HepG2 (cell line): ENCODE results near the gene NRSN2. TPM values are rescaled to one million over a fixed set of nuclear protein-coding genes. Genes with fewer than 3 reads are reported as not detected.

Experiments
- HNRNPUL1 ChIP-seq: fragments of 200-400 bp; formaldehyde crosslinking; IDR thresholded peaks from 2 replicates; pipeline ENCODE4 v1.6.1; 2017; ENCODE audit warnings: low read depth, mild to moderate bottlenecking, low read length, moderate library complexity
- KDM2A ChIP-seq: sonication (generic); formaldehyde crosslinking; IDR thresholded peaks from 2 replicates; pipeline ENCODE4 v1.4.0; 2020; ENCODE audit warnings: low read depth, missing genetic modification reagents, borderline replicate concordance
- MLLT10 ChIP-seq: sonication (generic); formaldehyde crosslinking; IDR thresholded peaks from 2 replicates; pipeline ENCODE4 v1.4.0; 2020; ENCODE audit warnings: missing genetic modification reagents
- POLR2A ChIP-seq, 2 experiments: IDR thresholded peaks; 2 replicates each; pipeline ENCODE4 v1.6.1; 2011; ENCODE audit warnings: low read depth in 2 of 2, low read length in 2 of 2, mild to moderate bottlenecking in 1 of 2, moderate library complexity in 1 of 2; ENCODE audit not compliant: insufficient read depth in 1 of 2
- RBM39 ChIP-seq: fragments of 200-400 bp; formaldehyde crosslinking; IDR thresholded peaks from one replicate; pipeline ENCODE4 v1.6.1; 2018; ENCODE audit warnings: antibody characterized with exemption, mild to moderate bottlenecking, low read depth, low read length; ENCODE audit not compliant: poor library complexity, severe bottlenecking
- RFX1 ChIP-seq: fragments of 450-650 bp; IDR thresholded peaks from 2 replicates; pipeline ENCODE4 v1.6.1; 2017
- SMC3 ChIP-seq: IDR thresholded peaks from 2 replicates; pipeline ENCODE4 v1.6.1; 2011; ENCODE audit warnings: low read length, improper control_type of control experiment
- SRSF1 ChIP-seq: fragments of 200-400 bp; formaldehyde crosslinking; optimal IDR thresholded peaks from 2 replicates; pipeline ENCODE3; 2017; ENCODE audit warnings: mild to moderate bottlenecking, low read depth, low read length, moderate library complexity
- TEAD2 ChIP-seq: sonication (generic); formaldehyde crosslinking; IDR thresholded peaks from 2 replicates; pipeline ENCODE4 v1.9.0; 2021; ENCODE audit warnings: missing genetic modification reagents
- ZKSCAN5 ChIP-seq: sonication (generic); formaldehyde crosslinking; IDR thresholded peaks from 2 replicates; pipeline ENCODE4 v1.5.1; 2020; ENCODE audit warnings: mild to moderate bottlenecking, missing genetic modification reagents
- ZNF101 ChIP-seq: sonication (generic); formaldehyde crosslinking; IDR thresholded peaks from 2 replicates; pipeline ENCODE4 v1.4.0; 2020; ENCODE audit warnings: mild to moderate bottlenecking, low read depth, missing genetic modification reagents, borderline replicate concordance
- ZNF235 ChIP-seq: sonication (generic); formaldehyde crosslinking; IDR thresholded peaks from 2 replicates; pipeline ENCODE4 v1.8.1; 2023; ENCODE audit warnings: mild to moderate bottlenecking, missing genetic modification reagents, borderline replicate concordance
- ZNF34 ChIP-seq: sonication (generic); formaldehyde crosslinking; IDR thresholded peaks from 2 replicates; pipeline ENCODE4 v1.4.0; 2020; ENCODE audit warnings: mild to moderate bottlenecking, missing genetic modification reagents, borderline replicate concordance
- ZNF547 ChIP-seq: sonication (generic); formaldehyde crosslinking; IDR thresholded peaks from 2 replicates; pipeline ENCODE4 v1.5.1; 2020; ENCODE audit warnings: mild to moderate bottlenecking, missing genetic modification reagents
- ZNF780A ChIP-seq: sonication (generic); formaldehyde crosslinking; IDR thresholded peaks from 2 replicates; pipeline ENCODE4 v1.8.0; 2022; ENCODE audit warnings: mild to moderate bottlenecking, missing genetic modification reagents, moderate library complexity
- polyA plus RNA-seq, 8 experiments: library from polyadenylated mRNA; depleted of rRNA in 3 of 8; stranded (reverse) in 7 of 8; unstranded in 1 of 8; fragments of >200 nt; fragmentation: Illumina TruSeq in 4 of 8; extraction: Trizol in 4 of 8; gene quantifications; 2 replicates each; pipeline versions ENCODE4 v1.2.1 to v1.2.3, GENCODE V29; 2011 to 2016; ENCODE audit warnings: low read depth in 4 of 8, missing spikeins in 1 of 8, mixed read lengths in 1 of 8; ENCODE audit not compliant: insufficient read depth in 1 of 8
- total RNA-seq, 5 experiments: library from RNA; depleted of rRNA; stranded (reverse); fragments of >200 nt; fragmentation: Illumina TruSeq; extraction: Trizol; gene quantifications; 2 replicates each; pipeline ENCODE4 v1.2.3, GENCODE V29; 2016; ENCODE audit warnings: low read depth in 1 of 5
- TF ChIP-seq, protein P1 (sequence below): sonication (generic); formaldehyde crosslinking; IDR thresholded peaks from 2 replicates; pipeline ENCODE4 v1.5.0; 2020; ENCODE audit warnings: mild to moderate bottlenecking, missing genetic modification reagents
- TF ChIP-seq, protein P2 (sequence below): sonication (generic); formaldehyde crosslinking; IDR thresholded peaks from 2 replicates; pipeline ENCODE4 v1.8.1; 2022; ENCODE audit warnings: mild to moderate bottlenecking, missing genetic modification reagents
- TF ChIP-seq, protein P3 (sequence below): sonication (generic); formaldehyde crosslinking; IDR thresholded peaks from 2 replicates; pipeline ENCODE4 v1.9.0; 2021; ENCODE audit warnings: missing genetic modification reagents, borderline replicate concordance
- TF ChIP-seq, protein P4 (sequence below): sonication (generic); formaldehyde crosslinking; IDR thresholded peaks from 2 replicates; pipeline ENCODE4 v1.4.0; 2020; ENCODE audit warnings: missing genetic modification reagents, borderline replicate concordance
- TF ChIP-seq, protein P5 (sequence below): sonication (generic); formaldehyde crosslinking; IDR thresholded peaks from 2 replicates; pipeline ENCODE4 v1.4.0; 2020; ENCODE audit warnings: mild to moderate bottlenecking, low read depth, missing genetic modification reagents

Gene NRSN2
- total and polyA plus RNA-seq, 2 of the 13 experiments (the other 11 are each of a cell fraction or from before 2014, with no cell fraction given) = 32.3 to 49.4 TPM

DNA sequence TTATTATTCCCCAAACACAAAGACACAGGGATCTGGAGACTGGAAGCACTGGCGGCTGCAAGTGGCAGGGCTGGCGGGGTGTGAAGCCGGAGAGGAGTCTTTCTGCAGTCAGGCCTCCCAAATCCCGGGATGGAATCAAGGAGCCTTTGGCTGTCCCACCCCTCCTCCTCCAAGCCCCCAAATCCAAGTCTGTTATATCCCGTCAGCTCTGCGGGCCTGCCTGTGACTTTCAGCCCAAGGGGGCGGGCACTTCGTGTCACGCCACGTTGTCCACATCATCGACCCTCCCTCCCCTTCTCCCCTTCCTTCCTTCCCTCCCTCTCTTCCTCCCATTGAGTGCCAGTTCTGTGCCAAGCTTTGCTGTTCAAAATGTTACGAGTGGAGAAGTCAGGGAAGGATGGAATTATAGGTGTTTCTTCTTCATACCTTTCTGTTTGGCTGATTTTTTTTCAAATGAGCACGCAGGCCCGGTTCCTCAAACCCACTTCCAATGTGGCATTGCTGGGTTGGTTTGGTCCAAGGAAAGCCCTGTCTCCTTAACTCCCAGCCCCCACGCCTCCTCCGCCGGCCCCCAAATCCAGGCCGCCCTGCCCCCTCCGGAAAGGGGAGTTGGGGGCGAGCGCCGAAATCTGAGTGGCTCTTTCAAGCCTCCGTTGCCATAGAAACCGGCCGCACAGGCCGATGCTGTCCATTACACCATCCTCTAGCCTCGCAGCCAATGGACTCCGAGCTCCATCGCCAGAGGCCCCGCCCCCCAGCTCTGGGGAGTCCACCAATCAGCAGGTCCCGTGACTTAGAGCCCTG is 36.9 kb upstream of the NRSN2 start (continued):
- TF ChIP-seq KDM2A (CRISPR knock-in tag) (peak; percentile 70; the same call in 1 of the 2 replicates), RFX1 (peak; percentile 87), ZNF34 (CRISPR knock-in tag) (no peak), ZNF780A (CRISPR knock-in tag) (no peak), SRSF1 (peak; percentile 70), RBM39 (no peak), MLLT10 (no peak), ZNF235 (CRISPR knock-in tag) (peak; percentile 96; the same call in 1 of the 2 replicates), SMC3 (no peak), POLR2A (IDR thresholded peaks at IDR 0.05; ENCODE audit: insufficient read depth in 1 of 2, low read depth in 2 of 2, low read length in 2 of 2) (peak; percentile 52 to 79), TEAD2 (CRISPR knock-in tag) (no peak), ZNF547 (CRISPR knock-in tag) (peak; percentile 91; the same call in 1 of the 2 replicates), ZNF101 (no peak), ZKSCAN5 (CRISPR knock-in tag) (no peak), HNRNPUL1 (no peak)
- TF ChIP-seq, protein P1, sequence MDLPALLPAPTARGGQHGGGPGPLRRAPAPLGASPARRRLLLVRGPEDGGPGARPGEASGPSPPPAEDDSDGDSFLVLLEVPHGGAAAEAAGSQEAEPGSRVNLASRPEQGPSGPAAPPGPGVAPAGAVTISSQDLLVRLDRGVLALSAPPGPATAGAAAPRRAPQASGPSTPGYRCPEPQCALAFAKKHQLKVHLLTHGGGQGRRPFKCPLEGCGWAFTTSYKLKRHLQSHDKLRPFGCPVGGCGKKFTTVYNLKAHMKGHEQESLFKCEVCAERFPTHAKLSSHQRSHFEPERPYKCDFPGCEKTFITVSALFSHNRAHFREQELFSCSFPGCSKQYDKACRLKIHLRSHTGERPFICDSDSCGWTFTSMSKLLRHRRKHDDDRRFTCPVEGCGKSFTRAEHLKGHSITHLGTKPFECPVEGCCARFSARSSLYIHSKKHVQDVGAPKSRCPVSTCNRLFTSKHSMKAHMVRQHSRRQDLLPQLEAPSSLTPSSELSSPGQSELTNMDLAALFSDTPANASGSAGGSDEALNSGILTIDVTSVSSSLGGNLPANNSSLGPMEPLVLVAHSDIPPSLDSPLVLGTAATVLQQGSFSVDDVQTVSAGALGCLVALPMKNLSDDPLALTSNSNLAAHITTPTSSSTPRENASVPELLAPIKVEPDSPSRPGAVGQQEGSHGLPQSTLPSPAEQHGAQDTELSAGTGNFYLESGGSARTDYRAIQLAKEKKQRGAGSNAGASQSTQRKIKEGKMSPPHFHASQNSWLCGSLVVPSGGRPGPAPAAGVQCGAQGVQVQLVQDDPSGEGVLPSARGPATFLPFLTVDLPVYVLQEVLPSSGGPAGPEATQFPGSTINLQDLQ = no peak
- TF ChIP-seq, protein P2, sequence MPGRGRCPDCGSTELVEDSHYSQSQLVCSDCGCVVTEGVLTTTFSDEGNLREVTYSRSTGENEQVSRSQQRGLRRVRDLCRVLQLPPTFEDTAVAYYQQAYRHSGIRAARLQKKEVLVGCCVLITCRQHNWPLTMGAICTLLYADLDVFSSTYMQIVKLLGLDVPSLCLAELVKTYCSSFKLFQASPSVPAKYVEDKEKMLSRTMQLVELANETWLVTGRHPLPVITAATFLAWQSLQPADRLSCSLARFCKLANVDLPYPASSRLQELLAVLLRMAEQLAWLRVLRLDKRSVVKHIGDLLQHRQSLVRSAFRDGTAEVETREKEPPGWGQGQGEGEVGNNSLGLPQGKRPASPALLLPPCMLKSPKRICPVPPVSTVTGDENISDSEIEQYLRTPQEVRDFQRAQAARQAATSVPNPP = peak; percentile 43; the same call in 1 of the 2 replicates
- TF ChIP-seq, protein P3, sequence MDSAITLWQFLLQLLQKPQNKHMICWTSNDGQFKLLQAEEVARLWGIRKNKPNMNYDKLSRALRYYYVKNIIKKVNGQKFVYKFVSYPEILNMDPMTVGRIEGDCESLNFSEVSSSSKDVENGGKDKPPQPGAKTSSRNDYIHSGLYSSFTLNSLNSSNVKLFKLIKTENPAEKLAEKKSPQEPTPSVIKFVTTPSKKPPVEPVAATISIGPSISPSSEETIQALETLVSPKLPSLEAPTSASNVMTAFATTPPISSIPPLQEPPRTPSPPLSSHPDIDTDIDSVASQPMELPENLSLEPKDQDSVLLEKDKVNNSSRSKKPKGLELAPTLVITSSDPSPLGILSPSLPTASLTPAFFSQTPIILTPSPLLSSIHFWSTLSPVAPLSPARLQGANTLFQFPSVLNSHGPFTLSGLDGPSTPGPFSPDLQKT (CRISPR knock-in tag) = no peak
- TF ChIP-seq, protein P4, sequence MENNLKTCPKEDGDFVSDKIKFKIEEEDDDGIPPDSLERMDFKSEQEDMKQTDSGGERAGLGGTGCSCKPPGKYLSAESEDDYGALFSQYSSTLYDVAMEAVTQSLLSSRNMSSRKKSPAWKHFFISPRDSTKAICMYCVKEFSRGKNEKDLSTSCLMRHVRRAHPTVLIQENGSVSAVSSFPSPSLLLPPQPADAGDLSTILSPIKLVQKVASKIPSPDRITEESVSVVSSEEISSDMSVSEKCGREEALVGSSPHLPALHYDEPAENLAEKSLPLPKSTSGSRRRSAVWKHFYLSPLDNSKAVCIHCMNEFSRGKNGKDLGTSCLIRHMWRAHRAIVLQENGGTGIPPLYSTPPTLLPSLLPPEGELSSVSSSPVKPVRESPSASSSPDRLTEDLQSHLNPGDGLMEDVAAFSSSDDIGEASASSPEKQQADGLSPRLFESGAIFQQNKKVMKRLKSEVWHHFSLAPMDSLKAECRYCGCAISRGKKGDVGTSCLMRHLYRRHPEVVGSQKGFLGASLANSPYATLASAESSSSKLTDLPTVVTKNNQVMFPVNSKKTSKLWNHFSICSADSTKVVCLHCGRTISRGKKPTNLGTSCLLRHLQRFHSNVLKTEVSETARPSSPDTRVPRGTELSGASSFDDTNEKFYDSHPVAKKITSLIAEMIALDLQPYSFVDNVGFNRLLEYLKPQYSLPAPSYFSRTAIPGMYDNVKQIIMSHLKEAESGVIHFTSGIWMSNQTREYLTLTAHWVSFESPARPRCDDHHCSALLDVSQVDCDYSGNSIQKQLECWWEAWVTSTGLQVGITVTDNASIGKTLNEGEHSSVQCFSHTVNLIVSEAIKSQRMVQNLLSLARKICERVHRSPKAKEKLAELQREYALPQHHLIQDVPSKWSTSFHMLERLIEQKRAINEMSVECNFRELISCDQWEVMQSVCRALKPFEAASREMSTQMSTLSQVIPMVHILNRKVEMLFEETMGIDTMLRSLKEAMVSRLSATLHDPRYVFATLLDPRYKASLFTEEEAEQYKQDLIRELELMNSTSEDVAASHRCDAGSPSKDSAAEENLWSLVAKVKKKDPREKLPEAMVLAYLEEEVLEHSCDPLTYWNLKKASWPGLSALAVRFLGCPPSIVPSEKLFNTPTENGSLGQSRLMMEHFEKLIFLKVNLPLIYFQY (CRISPR knock-in tag) = no peak
- TF ChIP-seq, protein P5, sequence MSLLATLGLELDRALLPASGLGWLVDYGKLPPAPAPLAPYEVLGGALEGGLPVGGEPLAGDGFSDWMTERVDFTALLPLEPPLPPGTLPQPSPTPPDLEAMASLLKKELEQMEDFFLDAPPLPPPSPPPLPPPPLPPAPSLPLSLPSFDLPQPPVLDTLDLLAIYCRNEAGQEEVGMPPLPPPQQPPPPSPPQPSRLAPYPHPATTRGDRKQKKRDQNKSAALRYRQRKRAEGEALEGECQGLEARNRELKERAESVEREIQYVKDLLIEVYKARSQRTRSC = no peak
